PFSK-1 (cell line): ENCODE measurements around the gene NFIB.

Source experiments
- POLR2AphosphoS5 ChIP-seq: IDR thresholded peaks from 2 replicates; pipeline ENCODE4 v1.6.1; 2012; ENCODE audit warnings: low read depth, mild to moderate bottlenecking, control low read depth, low read length, moderate library complexity
- TAF1 ChIP-seq: IDR thresholded peaks from 2 replicates; pipeline ENCODE4 v1.6.1; 2012; ENCODE audit warnings: low read length, control low read depth, borderline replicate concordance; ENCODE audit not compliant: insufficient read depth

DNA sequence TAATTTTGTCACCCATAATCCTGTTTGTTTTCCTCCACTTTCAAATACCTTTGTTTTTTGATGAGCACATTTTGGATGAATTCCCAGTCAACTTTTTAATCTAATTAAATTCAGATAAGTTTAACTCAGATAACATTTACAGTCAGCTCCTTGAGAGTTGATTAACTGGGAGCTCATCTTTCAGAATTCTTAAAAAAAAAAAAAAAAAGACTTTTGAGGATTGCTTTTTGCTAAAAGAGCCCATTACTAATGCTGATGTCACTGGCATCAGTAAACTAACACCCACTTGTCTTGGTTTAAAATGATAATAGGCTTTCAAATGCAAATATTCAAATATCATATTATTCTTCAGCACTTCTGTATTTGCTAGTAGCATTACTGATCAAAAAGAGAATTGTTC, 47.1 kb upstream of the NFIB start:
- TF ChIP-seq TAF1 (no peak), POLR2AphosphoS5 (no peak)
